Sigmoid colon (tissue), 3 donors: Measurements from ENCODE around the gene TBC1D16.

Source experiments
- POLR2A ChIP-seq, 2 donors: fragments of 450-650 bp; IDR thresholded peaks; one replicate each; pipeline ENCODE4 v1.6.1; 2016; ENCODE audit warnings: antibody characterized with exemption in 2 of 2, mild to moderate bottlenecking in 2 of 2, moderate library complexity in 2 of 2
- TF ChIP-seq, protein P1 (sequence below), 4 experiments: fragments of 450-650 bp in 3 of 4; fragments of 200-600 bp in 1 of 4; IDR thresholded peaks; one replicate each; pipeline ENCODE4 v1.5.1; 2016 to 2019; ENCODE audit warnings: antibody characterized with exemption in 4 of 4, mild to moderate bottlenecking in 3 of 4, moderate library complexity in 2 of 4

DNA sequence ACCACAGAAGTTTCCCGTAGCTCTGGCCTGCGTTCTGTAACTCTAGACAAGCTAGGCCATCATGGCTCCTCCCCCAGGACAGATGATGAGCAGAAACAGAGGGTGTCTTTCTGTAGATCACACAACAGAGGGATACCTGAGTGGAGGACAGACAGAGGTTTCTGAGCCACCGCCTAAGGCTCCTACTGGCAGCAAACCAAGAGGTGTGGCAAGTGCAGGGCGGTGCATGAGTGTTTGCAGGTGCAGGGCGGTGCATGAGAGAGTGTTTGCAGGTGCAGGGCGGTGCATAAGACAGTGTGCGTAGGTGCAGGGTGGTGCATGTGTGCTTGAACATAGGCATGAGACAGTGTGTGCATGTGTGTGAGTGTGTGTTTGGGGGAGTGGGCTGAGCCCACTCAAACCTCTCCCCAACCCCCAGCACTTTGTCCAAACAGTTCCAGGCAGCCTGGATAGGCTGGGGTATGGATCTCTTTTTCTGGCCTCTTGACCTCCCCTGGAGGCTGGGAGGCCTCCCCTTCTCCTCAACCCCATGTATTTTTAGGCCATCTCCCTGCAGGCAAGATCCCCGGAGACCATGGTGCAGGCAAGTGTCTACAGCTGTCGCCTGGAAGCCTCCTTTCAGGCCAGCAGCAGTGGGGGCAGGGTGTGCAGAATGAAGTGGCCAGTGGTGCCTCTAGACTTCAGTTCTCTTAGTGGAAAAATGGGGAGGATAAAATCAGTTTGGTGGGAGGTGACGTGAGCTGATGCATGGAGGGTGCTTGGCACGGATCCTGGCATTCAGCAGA, 143.0 kb downstream of the TBC1D16 start:
- TF ChIP-seq, protein P1, sequence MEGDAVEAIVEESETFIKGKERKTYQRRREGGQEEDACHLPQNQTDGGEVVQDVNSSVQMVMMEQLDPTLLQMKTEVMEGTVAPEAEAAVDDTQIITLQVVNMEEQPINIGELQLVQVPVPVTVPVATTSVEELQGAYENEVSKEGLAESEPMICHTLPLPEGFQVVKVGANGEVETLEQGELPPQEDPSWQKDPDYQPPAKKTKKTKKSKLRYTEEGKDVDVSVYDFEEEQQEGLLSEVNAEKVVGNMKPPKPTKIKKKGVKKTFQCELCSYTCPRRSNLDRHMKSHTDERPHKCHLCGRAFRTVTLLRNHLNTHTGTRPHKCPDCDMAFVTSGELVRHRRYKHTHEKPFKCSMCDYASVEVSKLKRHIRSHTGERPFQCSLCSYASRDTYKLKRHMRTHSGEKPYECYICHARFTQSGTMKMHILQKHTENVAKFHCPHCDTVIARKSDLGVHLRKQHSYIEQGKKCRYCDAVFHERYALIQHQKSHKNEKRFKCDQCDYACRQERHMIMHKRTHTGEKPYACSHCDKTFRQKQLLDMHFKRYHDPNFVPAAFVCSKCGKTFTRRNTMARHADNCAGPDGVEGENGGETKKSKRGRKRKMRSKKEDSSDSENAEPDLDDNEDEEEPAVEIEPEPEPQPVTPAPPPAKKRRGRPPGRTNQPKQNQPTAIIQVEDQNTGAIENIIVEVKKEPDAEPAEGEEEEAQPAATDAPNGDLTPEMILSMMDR (IDR thresholded peaks at IDR 0.05) = no peak
- no peak for TF ChIP-seq POLR2A (IDR thresholded peaks at IDR 0.05)
